NCI-H2196 treated with DMSO at 0.1 percent for 48 hours (cell line): ENCODE results near the gene C3orf22.

Experiments used
- DNase-seq: peaks from one replicate; lab custom pipeline; 2025; ENCODE audit not compliant: unreplicated experiment; lab: John Stamatoyannopoulos, UW

Gene C3orf22

GRCh38 chr3:126557415-126557745, 1.4 kb downstream of the C3orf22 start:
- DNase-seq = no peak

- no peak for DNase-seq
Measured at GRCh38 chr3:126556637-126557414, 1.9 kb downstream of the C3orf22 start.

GRCh38 chr3:126555795-126556636, 2.7 kb downstream of the C3orf22 start:
- DNase-seq = no peak

- DNase-seq = no peak
Measured at GRCh38 chr3:126554560-126555525, 3.9 kb downstream of the C3orf22 start.

GRCh38 chr3:126553284-126554084, 5.2 kb downstream of the C3orf22 start:
- DNase-seq = no peak

GRCh38 chr3:126552688-126553283, 5.9 kb downstream of the C3orf22 start:
- no peak for DNase-seq

- DNase-seq = no peak
Measured at GRCh38 chr3:126551839-126552687, 6.7 kb downstream of the C3orf22 start.

- no peak for DNase-seq
Measured at GRCh38 chr3:126551121-126551838, 7.5 kb downstream of the C3orf22 start.

GRCh38 chr3:126550488-126551051, 8.2 kb downstream of the C3orf22 start:
- DNase-seq = no peak

GRCh38 chr3:126549861-126550487, 8.8 kb downstream of the C3orf22 start:
- no peak for DNase-seq

GRCh38 chr3:126548556-126549466, 9.9 kb downstream of the C3orf22 start:
- DNase-seq = no peak

GRCh38 chr3:126547721-126548120, 11.0 kb downstream of the C3orf22 start:
- DNase-seq = no peak

- no peak for DNase-seq
Measured at GRCh38 chr3:126546549-126547239, 12.0 kb downstream of the C3orf22 start.

GRCh38 chr3:126546013-126546412, 12.7 kb downstream of the C3orf22 start:
- DNase-seq = no peak

GRCh38 chr3:126545544-126545943, 13.2 kb downstream of the C3orf22 start:
- DNase-seq = no peak
